GM19099 (cell line): Measurements from ENCODE around the gene LNX2.

Experiments
- POLR2A ChIP-seq: IDR thresholded peaks from 3 replicates; pipeline ENCODE4 v1.6.1; 2011; ENCODE audit warnings: low read depth; ENCODE audit not compliant: insufficient read length; ENCODE audit errors: extremely low read depth

LNX2 gene

DNA sequence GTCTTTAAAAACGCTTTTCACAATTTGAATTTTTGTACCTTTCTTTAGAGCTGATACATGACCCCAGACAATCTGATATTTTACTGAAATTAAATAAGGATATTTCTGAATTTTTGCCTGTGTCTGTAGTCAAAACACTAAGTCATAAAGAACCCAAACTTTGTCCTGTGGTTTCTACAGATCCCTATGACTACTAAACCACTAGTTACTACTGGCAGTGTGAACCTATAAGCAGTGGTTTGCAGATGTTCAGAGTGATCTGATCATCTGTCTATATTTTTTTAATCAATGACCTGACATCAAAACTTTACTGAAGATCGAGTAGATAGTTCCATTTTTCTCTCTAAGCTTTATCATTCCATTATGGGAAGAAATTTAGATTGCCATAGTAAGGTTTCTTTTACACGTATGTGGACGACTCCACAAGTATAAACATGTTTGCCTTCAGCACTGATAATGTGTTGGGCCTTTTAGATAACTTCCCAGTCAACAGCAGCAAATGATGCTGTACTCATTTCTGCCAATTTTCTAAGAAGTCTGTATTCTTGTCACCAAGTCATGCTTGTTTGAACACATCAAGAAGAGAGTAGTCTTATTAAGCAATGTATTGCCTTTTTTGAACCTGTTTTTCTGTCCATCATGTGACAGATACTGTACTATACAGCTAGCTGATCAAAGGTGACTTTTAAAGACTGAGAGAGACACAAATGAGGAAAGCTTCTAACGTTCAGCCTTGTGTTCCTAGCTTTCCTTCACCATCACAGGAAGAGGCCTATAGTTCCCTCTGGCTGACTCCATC lies 23.2 kb upstream of the LNX2 start:
- no peak for TF ChIP-seq POLR2A

DNA sequence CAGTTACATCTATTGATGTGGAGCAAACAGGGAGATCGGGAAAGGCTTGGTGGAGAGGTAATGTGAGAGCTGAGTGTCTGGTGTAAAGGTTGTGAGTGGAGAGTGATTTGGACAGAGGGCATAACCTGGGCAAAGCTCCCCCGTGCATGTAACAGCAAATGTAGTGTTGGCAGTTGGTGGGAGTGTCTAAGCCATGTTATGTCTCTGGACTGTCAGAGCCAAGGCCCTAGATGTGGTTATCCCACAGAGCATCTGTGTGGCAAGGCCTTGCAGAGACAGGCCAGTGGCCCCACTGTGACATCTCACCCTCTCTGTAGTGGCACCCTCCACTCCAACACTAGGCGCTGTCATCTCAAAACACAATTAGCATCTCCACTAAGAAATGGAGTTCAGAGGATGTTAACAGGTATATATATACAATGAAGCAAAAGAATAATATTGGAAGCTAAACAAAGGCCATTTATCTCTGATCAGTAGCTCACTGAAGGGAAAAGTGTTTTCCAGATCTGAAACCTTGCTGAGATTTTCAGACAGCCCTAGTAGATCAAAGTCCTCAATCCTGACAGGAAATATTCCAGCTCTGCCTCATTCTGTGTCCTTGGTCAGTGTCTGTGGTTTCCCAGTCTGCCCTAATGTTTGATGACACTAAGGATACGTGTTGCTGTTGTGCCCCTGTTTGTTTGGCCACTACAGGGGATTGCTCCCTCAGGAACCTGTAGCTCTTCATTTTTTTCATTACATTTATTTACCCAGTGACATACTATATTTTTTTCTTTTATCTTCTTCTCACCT lies 21.6 kb upstream of the LNX2 start:
- TF ChIP-seq POLR2A = no peak

- no peak for TF ChIP-seq POLR2A
These were observed 18.9 kb upstream of the LNX2 start for GRCh38 chr13:27639186-27639585.

GRCh38 chr13:27638521-27638920 lies 18.2 kb upstream of the LNX2 start:
- TF ChIP-seq POLR2A = no peak

- no peak for TF ChIP-seq POLR2A
These were observed 17.7 kb upstream of the LNX2 start for GRCh38 chr13:27638001-27638400.

DNA sequence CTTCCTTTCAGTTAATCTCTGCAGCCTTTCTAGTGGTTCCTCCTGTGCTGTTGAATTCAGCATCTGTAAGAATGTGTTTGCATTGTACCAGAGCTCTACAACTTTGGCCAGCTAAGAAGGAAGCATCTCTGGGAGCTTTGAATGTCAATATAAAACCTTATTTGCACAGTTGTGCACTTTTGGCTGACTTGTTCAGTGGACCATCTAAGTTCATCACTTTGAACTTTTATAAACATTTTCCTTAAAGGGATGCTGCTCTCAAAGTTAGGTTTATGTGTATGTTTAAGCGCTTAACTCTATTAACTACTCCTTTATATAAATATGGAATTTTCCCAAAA lies 16.9 kb upstream of the LNX2 start:
- TF ChIP-seq POLR2A = no peak

GRCh38 chr13:27636589-27637288 lies 16.4 kb upstream of the LNX2 start:
- TF ChIP-seq POLR2A = no peak

- no peak for TF ChIP-seq POLR2A
These were observed 14.9 kb upstream of the LNX2 start for GRCh38 chr13:27635266-27635665.

GRCh38 chr13:27634791-27635190 lies 14.5 kb upstream of the LNX2 start:
- no peak for TF ChIP-seq POLR2A

DNA sequence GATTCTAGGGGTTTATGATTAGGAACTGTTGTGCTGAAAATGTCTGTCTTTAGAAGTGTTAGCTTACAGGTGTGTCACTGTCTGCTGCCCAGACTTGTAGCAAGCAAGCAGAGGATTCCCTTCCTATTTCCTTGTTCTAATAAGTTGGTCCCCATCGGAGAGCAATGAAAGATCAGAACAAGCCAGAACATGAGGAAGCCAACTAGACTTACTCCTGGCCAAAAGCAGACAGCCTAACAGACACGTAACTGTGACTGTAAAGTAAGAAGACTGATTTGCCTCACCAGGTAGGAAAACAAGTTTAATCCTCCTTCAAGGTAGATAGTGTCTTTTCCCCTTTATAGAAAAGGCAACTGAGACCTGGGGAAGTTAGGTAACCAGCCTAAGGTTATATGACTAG lies 13.9 kb upstream of the LNX2 start:
- TF ChIP-seq POLR2A = no peak

GRCh38 chr13:27632648-27633047 lies 12.3 kb upstream of the LNX2 start:
- no peak for TF ChIP-seq POLR2A

GRCh38 chr13:27632214-27632613 lies 11.9 kb upstream of the LNX2 start:
- no peak for TF ChIP-seq POLR2A

DNA sequence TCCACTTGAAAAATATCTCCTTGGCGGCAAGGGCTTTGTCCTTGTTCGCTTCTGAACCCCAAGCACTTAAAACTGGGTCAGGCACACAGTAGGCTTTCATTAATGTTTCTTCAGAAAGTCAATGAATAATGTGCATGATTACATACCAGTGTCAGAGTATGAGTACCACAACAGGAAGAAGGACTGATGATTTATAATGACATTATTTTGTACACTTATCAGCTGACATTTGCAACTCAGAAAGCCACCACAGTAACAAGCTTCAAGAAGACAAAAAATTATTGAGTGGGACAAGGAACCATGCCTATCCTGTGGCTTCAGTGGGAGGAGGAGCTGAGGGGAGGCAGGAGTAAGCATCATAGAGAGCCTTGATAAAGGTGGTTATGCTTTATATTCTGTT lies 11.3 kb upstream of the LNX2 start:
- no peak for TF ChIP-seq POLR2A

DNA sequence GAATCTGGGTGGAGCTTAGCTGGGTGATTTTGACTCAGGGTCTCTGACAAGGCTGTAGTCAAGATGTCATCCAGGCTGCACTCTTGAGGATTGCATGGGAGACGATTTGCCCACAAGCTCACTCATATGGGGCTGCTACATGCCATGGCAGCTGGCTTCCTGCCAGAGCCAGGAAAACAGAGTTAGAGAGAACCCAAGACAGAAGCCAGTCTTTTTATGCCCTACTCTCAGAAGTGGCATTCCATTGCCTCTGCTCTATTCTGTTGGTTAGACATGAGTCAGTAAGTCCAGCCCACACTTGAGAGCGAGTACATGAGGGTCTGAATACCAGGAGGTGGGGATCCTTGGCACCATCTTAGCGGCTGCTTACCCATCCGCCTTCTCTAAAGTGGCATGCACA lies 10.8 kb upstream of the LNX2 start:
- TF ChIP-seq POLR2A = no peak

- no peak for TF ChIP-seq POLR2A
These were observed 7.8 kb upstream of the LNX2 start for GRCh38 chr13:27628081-27628480.

DNA sequence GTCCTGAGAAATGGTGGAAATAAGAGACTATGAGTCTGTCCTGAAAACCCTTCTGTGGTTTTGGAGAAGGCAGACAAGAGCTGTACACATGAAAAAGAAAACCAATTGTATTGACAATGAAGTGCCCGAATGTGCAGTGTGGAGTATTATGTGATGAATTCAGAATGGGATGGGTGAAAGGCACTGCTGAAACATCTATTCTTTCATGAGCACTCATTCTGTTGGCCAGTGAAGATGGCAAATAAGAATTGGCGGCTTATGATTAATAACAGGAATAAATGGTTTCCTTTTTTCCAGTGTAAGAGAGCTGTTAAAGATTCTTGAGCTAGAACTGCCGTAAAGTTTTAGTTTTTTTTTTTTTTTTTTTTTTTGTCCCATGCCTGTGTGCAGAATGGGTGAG lies 7.1 kb upstream of the LNX2 start:
- TF ChIP-seq POLR2A = no peak

GRCh38 chr13:27625839-27626238 lies 5.5 kb upstream of the LNX2 start:
- TF ChIP-seq POLR2A = no peak

DNA sequence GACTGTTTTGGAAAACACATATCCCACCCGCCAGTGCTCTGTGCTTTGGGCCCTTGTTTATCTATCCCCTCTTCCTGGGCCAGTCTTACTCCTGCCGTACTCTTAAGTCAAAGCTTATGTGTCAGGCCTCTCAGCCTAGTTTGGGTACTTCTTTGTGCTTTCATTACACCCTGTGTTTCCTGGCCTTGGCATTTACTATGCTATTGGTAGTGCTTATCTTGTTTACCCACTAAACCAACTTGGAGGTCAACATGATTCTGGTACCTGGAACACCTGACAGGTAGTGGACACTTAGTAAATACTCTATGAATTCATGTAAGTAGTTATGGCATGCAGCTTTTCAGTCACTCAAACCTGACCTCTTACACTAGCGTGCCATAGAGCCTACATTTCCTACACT lies 3.7 kb upstream of the LNX2 start:
- no peak for TF ChIP-seq POLR2A
